Natural killer cell (primary cell): ENCODE data around the gene PCDHGA5. TPM values are rescaled to one million over a fixed set of nuclear protein-coding genes. Genes with fewer than 3 reads are reported as not detected.
A peak's percentile ranks its signal among the peaks of the same experiment; 100 is the strongest.

Source experiments
- ATAC-seq, 3 donors: fragments of 150-1000 bp in 2 of 3; fragments of 200-7000 bp in 1 of 3; cut with Tn5 transposase; 1 replicate in 1 of 3; 2 replicates in 2 of 3; pipeline ENCODE4 v1.10.0; 2021; ENCODE audit warnings: mild to moderate bottlenecking in 2 of 3, moderate library complexity in 2 of 3
- DNase-seq, 2 donors: peaks; one replicate each; pipeline versions ENCODE4 v3.0.0 to v3.0.0-alpha.2; 2013 to 2021; ENCODE audit warnings: mixed read lengths in 1 of 2
- H3K27ac ChIP-seq: one replicate; pipeline ENCODE4 v1.5.1; 2013; ENCODE audit warnings: mild to moderate bottlenecking, low read length
- H3K27me3 ChIP-seq: one replicate; pipeline ENCODE4 v1.6.1; 2013; ENCODE audit warnings: low read length; ENCODE audit not compliant: control insufficient read depth, insufficient read depth
- H3K36me3 ChIP-seq: one replicate; pipeline ENCODE4 v1.6.1; 2013; ENCODE audit warnings: low read length; ENCODE audit not compliant: control insufficient read depth, insufficient read depth
- H3K4me1 ChIP-seq: one replicate; pipeline ENCODE4 v1.6.1; 2013; ENCODE audit warnings: low read length; ENCODE audit not compliant: control insufficient read depth, insufficient read depth
- H3K4me3 ChIP-seq: one replicate; pipeline ENCODE4 v1.5.1; 2013; ENCODE audit warnings: low read length
- H3K9me3 ChIP-seq: one replicate; pipeline ENCODE4 v1.6.1; 2013; ENCODE audit warnings: low read length; ENCODE audit not compliant: control insufficient read depth, insufficient read depth
- H3K27ac Mint-ChIP-seq, 2 donors: one replicate each; pipeline ENCODE4 v1.8.0; 2022; ENCODE audit warnings: mild to moderate bottlenecking in 2 of 2, mixed read lengths in 2 of 2, moderate library complexity in 1 of 2
- H3K27me3 Mint-ChIP-seq, 2 donors: one replicate each; pipeline ENCODE4 v1.8.0; 2022; ENCODE audit warnings: low read depth in 2 of 2, mixed read lengths in 2 of 2
- H3K36me3 Mint-ChIP-seq: one replicate; pipeline ENCODE4 v1.8.0; 2022; ENCODE audit warnings: mixed read lengths
- H3K4me1 Mint-ChIP-seq, 2 donors: one replicate each; pipeline ENCODE4 v1.8.0; 2022; ENCODE audit warnings: mixed read lengths in 2 of 2
- H3K4me3 Mint-ChIP-seq: one replicate; pipeline ENCODE4 v1.8.0; 2022; ENCODE audit warnings: mild to moderate bottlenecking, moderate library complexity, mixed read lengths
- H3K9me3 Mint-ChIP-seq, 2 donors: one replicate each; pipeline ENCODE4 v1.8.0; 2022; ENCODE audit warnings: mixed read lengths in 2 of 2
- CTCF ChIP-seq: fragments of 200-600 bp; IDR thresholded peaks from one replicate; pipeline ENCODE4 v1.8.0; 2022; ENCODE audit warnings: antibody characterized with exemption
- WGBS: methylation state at CpG from one replicate; pipeline ENCODE4 v1.1.7; 2013; ENCODE audit warnings: missing lambda C conversion rate; ENCODE audit not compliant: insufficient coverage; 5-methylcytosine and 5-hydroxymethylcytosine counted together
- intact Hi-C: fragments of 100-400 bp; cut with micrococcal nuclease; formaldehyde crosslinking; loops from one replicate; pipeline ENCODE4 v1.14.2; 2022
- total RNA-seq, 4 donors: library from RNA; stranded (reverse); fragments of 120-200 nt in 1 of 4; gene quantifications; one replicate each; pipeline versions ENCODE4 v1.2.3 to v1.2.4, GENCODE V29; 2013 to 2022

Gene PCDHGA5
- total RNA-seq, 3 donors from 2014 or later (not counting 1 experiment from before 2014, with no cell fraction given), result 0.12 to 0.30 (median 0.20) TPM

GRCh38 chr5:141342773-141343172, 21.2 kb upstream of the PCDHGA5 start:
- Histone ChIP-seq H3K4me3 (no peak overlapping the region), H3K27ac (no peak overlapping the region), H3K4me1 (no peaks in the 10 kb centered on the region), H3K27me3 (peaks cover 46% of the 10 kb centered on the region), H3K9me3 (peaks cover 36% of the 10 kb centered on the region), H3K36me3 (no peaks in the 10 kb centered on the region)
- ATAC-seq (no peak), DNase-seq (no peak)
- 44% methylated on average over 1 of the region's 1 CpG for WGBS
- peaks cover 54 to 85% of the 10 kb centered on the region in 2 donors for H3K27me3 Mint-ChIP-seq
- peaks cover 8 to 10% of the 10 kb centered on the region in 2 donors for H3K9me3 Mint-ChIP-seq
- peaks cover 37% of the 10 kb centered on the region for H3K36me3 Mint-ChIP-seq
- intact Hi-C loops, result no loop called here
- no peak for TF ChIP-seq CTCF
- H3K27ac Mint-ChIP-seq, result no peak overlapping the region
- H3K4me1 Mint-ChIP-seq, result no peaks in the 10 kb centered on the region
- no peak overlapping the region for H3K4me3 Mint-ChIP-seq

GRCh38 chr5:141343242-141343952, 20.6 kb upstream of the PCDHGA5 start, which contains the start of gene PCDHGA3:
PCDHGA3 (plus strand) TSS chr5:141343829; CDS start chr5:141344034, 205 bp downstream.
- peaks cover 48 to 85% of the 10 kb centered on the region in 2 donors for H3K27me3 Mint-ChIP-seq
- H3K27me3 ChIP-seq, result peaks cover 44% of the 10 kb centered on the region
- H3K4me3 Mint-ChIP-seq, result peak within 1 kb of the TSS; percentile 45
- no peak within 1 kb of the TSS for H3K4me3 ChIP-seq
- H3K27ac ChIP-seq, result no peak within 1 kb of the TSS
- no peak for TF ChIP-seq CTCF
- no peak within 1 kb of the TSS for H3K27ac Mint-ChIP-seq
- 14% methylated on average over 6 of the region's 9 CpGs for WGBS
- intact Hi-C loops, result no loop called here
- ATAC-seq, result peak in 1 of 3 donors; percentile 55
- no peaks in the 10 kb centered on the region for H3K4me1 ChIP-seq
- no peaks in the 10 kb centered on the region for H3K4me1 Mint-ChIP-seq
- H3K9me3 Mint-ChIP-seq, result peaks cover 8% of the 10 kb centered on the region in 2 donors
- H3K36me3 ChIP-seq, result no peaks in the 10 kb centered on the region
- peaks cover 36% of the 10 kb centered on the region for H3K9me3 ChIP-seq
- DNase-seq, result peak in 1 of 2 donors; percentile 36
- H3K36me3 Mint-ChIP-seq, result peaks cover 33% of the 10 kb centered on the region

GRCh38 chr5:141343953-141344463, 20.0 kb upstream of the PCDHGA5 start:
- ATAC-seq (no peak), DNase-seq (no peak)
- H3K27me3 Mint-ChIP-seq, result peaks cover 47 to 85% of the 10 kb centered on the region in 2 donors
- TF ChIP-seq CTCF, result no peak
- no peaks in the 10 kb centered on the region for H3K36me3 ChIP-seq
- no peak overlapping the region for H3K4me3 ChIP-seq
- no peaks in the 10 kb centered on the region for H3K4me1 ChIP-seq
- intact Hi-C loops, result no loop called here
- H3K27ac ChIP-seq, result no peak overlapping the region
- no peaks in the 10 kb centered on the region for H3K4me1 Mint-ChIP-seq
- H3K27ac Mint-ChIP-seq, result no peak overlapping the region
- 38% methylated on average over 31 of the region's 31 CpGs for WGBS
- H3K9me3 Mint-ChIP-seq, result peaks cover 6 to 8% of the 10 kb centered on the region in 2 donors
- H3K36me3 Mint-ChIP-seq, result peaks cover 28% of the 10 kb centered on the region
- peaks cover 43% of the 10 kb centered on the region for H3K27me3 ChIP-seq
- peaks cover 31% of the 10 kb centered on the region for H3K9me3 ChIP-seq
- H3K4me3 Mint-ChIP-seq, result peak overlapping the region; percentile 45
